ENCODE measurements around the gene PPFIBP1. TPM values are rescaled to one million over a fixed set of nuclear protein-coding genes. Genes with fewer than 3 reads are reported as not detected.

The PPFIBP1 gene
- total RNA-seq, 6 donors from 2014 or later, result 67.5 to 129 (median 101) TPM

- TF ChIP-seq POLR2A (IDR thresholded peaks at IDR 0.05) (no peak), CTCF (IDR thresholded peaks at IDR 0.05) (no peak), POLR2AphosphoS5 (IDR thresholded peaks at IDR 0.05) (no peak), EP300 (IDR thresholded peaks at IDR 0.05) (no peak)
- H3K4me3 ChIP-seq, result no peak overlapping the region
- no peaks in the 10 kb centered on the region for H3K27me3 ChIP-seq
- 82 to 89% methylated on average over 6 of the region's 6 CpGs for WGBS, 2 donors
- no peaks in the 10 kb centered on the region for H3K9me3 ChIP-seq
- H3K4me1 ChIP-seq, result no peaks in the 10 kb centered on the region
- ATAC-seq (ENCODE audit: low FRiP score in 2 of 2) (no peak), DNase-seq (no peak)
- no peak overlapping the region for H3K27ac ChIP-seq
- H3K36me3 ChIP-seq, result no peaks in the 10 kb centered on the region
Measured at GRCh38 chr12:27502021-27502435, 22.0 kb upstream of the PPFIBP1 start.

DNA sequence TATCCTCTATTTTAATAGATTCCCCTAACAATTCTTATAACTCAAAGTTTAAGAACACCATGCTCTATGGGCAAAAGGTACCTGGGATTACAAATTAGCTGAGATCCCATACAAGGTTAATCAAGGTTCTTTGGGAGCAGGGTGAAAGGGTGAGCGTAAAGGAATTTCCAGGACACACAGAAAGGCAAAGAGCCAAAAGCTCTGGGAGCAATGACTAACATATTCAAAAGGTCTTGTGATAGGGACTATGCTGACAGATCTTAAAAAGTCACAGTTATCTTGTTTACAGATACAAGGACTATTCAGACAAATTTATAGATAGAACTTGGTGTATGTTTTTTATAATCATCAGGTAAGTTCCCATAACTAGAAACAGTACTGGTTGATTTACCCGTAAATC, 19.5 kb upstream of the PPFIBP1 start:
- H3K4me3 ChIP-seq, result no peak overlapping the region
- 94 to 98% methylated on average over 2 of the region's 2 CpGs for WGBS, 2 donors
- H3K4me1 ChIP-seq, result no peaks in the 10 kb centered on the region
- DNase-seq (no peak), ATAC-seq (ENCODE audit: low FRiP score in 2 of 2) (peak in 1 of 2 donors; percentile 30)
- no peaks in the 10 kb centered on the region for H3K9me3 ChIP-seq
- no peaks in the 10 kb centered on the region for H3K36me3 ChIP-seq
- H3K27ac ChIP-seq, result no peak overlapping the region
- no peak for TF ChIP-seq EP300 (IDR thresholded peaks at IDR 0.05)
- TF ChIP-seq CTCF (IDR thresholded peaks at IDR 0.05), result no peak
- no peak for TF ChIP-seq POLR2A (IDR thresholded peaks at IDR 0.05)
- TF ChIP-seq POLR2AphosphoS5 (IDR thresholded peaks at IDR 0.05), result no peak
- no peaks in the 10 kb centered on the region for H3K27me3 ChIP-seq

DNA sequence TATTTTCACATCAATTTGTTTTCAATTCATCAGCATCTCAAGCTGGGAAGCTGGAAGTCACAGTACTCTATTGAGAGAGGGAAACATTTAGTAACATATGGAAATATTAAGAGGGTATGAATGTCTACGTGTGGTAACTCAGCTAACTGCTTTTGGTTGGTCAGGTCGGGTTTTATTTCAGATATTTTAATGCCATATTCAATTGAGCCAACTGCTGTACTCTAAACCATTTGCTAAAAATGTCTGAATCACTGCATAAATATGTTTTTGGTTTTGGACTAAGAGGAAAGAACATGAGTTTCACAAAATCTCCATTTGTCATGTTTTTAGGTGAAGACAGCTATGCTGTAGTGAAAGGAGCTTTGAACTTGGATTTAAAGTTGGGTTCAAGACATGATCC, 18.9 kb upstream of the PPFIBP1 start:
- ATAC-seq (ENCODE audit: low FRiP score in 2 of 2) (peak in 1 of 2 donors; percentile 16), DNase-seq (no peak)
- TF ChIP-seq POLR2A (IDR thresholded peaks at IDR 0.05), result no peak
- no peak for TF ChIP-seq EP300 (IDR thresholded peaks at IDR 0.05)
- no peak for TF ChIP-seq CTCF (IDR thresholded peaks at IDR 0.05)
- no peak for TF ChIP-seq POLR2AphosphoS5 (IDR thresholded peaks at IDR 0.05)
- H3K27me3 ChIP-seq, result no peaks in the 10 kb centered on the region
- no peaks in the 10 kb centered on the region for H3K36me3 ChIP-seq
- 83 to 92% methylated on average over 2 of the region's 2 CpGs for WGBS, 2 donors
- H3K9me3 ChIP-seq, result no peaks in the 10 kb centered on the region
- no peak overlapping the region for H3K4me3 ChIP-seq
- no peak overlapping the region for H3K27ac ChIP-seq
- no peaks in the 10 kb centered on the region for H3K4me1 ChIP-seq

DNA sequence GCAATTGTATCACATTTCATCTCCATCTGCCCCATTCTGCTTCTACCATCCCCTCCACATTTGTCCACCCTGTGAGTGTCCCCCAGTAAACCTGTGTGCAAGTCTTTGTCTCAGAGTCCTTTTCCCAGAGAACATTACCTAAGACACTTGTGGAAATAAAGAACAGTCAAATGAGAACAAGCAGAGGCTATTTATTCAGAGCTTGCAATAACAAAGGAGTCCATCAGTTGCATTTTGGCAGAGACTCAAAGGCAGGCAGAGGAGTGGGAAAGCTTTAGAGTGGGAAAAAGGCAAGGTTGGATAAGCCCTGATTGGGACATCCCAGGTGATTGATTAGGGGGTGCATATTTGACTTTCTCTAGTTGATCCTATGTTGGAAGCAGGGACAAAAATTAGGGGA, 18.2 kb upstream of the PPFIBP1 start:
- no peak overlapping the region for H3K4me3 ChIP-seq
- H3K9me3 ChIP-seq, result no peaks in the 10 kb centered on the region
- no peaks in the 10 kb centered on the region for H3K27me3 ChIP-seq
- ATAC-seq (ENCODE audit: low FRiP score in 2 of 2) (no peak), DNase-seq (no peak)
- H3K36me3 ChIP-seq, result no peaks in the 10 kb centered on the region
- H3K4me1 ChIP-seq, result no peaks in the 10 kb centered on the region
- TF ChIP-seq POLR2AphosphoS5 (IDR thresholded peaks at IDR 0.05) (no peak), POLR2A (IDR thresholded peaks at IDR 0.05) (no peak), EP300 (IDR thresholded peaks at IDR 0.05) (no peak), CTCF (IDR thresholded peaks at IDR 0.05) (no peak)
- H3K27ac ChIP-seq, result no peak overlapping the region

DNA sequence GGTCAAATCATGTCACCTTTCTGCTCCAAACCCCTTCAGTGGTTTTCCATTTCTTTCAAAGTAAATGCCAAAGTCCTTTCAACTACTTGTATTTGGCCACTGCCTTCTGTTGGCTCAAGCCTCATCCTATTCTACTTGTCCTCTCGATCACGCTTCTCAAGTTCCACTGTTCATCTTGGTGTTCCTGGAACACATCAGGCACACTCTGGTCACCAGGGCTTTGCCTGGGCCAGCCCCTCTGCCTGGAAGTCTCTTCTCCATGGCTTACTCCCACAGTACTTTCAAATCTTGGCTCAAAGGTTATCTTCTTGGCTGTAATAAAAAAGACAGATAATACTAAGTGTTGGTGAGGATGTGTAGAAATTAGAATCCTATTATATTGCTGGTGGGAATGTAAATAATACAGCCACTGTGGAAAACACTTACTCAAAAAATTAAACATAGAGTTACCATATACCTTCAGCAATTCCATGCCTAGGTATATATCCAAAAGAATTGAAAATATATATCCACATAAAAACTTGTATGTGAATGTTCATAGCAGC, 17.3 kb upstream of the PPFIBP1 start:
- no peak overlapping the region for H3K4me3 ChIP-seq
- 89 to 97% methylated on average over 2 of the region's 2 CpGs for WGBS, 2 donors
- no peaks in the 10 kb centered on the region for H3K9me3 ChIP-seq
- no peaks in the 10 kb centered on the region for H3K36me3 ChIP-seq
- ATAC-seq (ENCODE audit: low FRiP score in 2 of 2), result no peak
- TF ChIP-seq CTCF (IDR thresholded peaks at IDR 0.05) (no peak), EP300 (IDR thresholded peaks at IDR 0.05) (no peak), POLR2AphosphoS5 (IDR thresholded peaks at IDR 0.05) (no peak), POLR2A (IDR thresholded peaks at IDR 0.05) (no peak)
- no peaks in the 10 kb centered on the region for H3K27me3 ChIP-seq
- no peak overlapping the region for H3K27ac ChIP-seq
- DNase-seq, result no peak
- H3K4me1 ChIP-seq, result no peaks in the 10 kb centered on the region

Data from upper lobe of left lung (tissue), 6 donors.